ENCODE measurements around the gene KRT77.
"Not testable (repeated sequence)": the region's sequence is repeated elsewhere in the genome, so short reads cannot be mapped to it uniquely, and the experiment has no call there.

KRT77 gene

DNA sequence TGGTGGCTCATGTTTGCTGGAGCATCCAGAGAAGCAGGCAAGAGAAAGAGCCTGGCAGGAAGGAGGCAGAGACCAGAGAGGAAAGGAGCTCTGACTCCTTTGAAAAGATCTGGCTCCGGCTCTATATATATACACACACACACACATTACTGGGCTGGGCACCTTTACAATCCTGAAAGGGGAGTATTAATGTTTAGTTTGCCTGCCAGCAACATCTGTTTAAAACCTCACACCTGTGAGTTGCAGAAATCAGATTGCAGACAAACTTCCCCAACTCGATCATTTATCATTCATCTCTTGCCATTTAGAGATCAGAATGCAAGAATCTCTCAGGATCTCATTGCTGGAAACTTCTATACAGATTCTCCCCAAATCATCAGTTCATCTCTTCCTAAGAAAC lies at the start of gene KRT77:
KRT77 (minus strand) TSS at position 101 of the 400 bp plus-strand sequence; CDS start at position 11, 90 bp downstream.
- DNase-seq, result no peak

DNA sequence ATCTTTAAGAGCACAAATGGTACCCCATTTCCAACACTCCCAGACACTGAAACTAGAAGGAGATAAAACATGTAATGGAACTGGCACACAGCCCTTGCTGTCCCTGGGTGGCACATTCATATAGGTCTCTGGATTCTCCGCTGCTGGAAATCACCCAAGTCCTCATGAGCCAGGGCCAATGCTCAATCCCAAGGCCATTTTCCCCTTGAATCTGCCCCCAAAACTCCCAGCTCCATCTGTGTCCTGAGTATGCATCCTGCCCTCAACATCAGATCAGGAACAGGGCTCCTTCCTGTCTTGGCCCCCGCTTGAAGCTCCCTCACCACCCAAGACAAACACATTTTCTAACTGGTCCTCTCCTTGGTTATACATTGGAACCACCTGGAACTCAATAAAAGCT lies 49.2 kb upstream of the KRT77 start:
- DNase-seq, result no peak

- DNase-seq, result no peak
These were observed 48.5 kb upstream of the KRT77 start for GRCh38 chr12:52751795-52752194.

DNA sequence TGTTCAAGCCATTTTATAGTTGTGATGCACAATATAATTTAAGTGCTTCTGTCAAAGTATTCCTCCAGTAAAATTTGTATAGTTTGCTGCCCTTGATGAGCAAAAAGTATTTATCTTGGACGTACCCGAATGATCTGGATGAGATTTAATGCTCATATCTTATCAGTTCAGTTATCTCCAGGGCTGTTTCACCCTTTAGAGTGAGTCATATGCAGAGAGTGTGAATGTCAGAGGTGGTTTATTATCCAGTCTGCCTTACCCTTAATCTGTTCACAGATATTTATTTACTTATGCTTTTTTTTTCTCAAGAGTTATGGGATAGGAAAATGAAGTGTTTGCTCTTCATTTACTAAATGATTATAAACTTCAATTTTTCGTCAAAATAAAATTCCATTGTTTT lies 47.2 kb upstream of the KRT77 start:
- not testable (repeated sequence) for DNase-seq

DNA sequence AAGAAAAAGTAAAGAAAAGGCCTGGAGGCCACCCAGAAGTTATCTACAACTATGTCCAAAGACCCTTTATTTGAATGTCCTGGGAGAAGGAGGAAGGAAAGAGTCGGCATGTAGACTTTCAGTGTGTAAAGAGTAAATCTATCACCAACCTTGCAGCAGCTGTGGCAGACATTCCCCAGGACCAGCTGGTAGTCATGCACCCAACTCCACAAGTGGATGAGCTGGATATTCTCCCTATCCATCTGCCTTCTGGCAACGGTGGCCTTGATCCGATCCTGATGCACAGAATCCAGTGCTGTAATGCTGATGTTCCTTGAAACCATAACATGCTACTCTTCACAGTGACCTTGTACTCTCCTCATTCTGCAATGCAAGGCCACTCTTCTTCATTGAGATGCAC lies 46.5 kb upstream of the KRT77 start:
- DNase-seq, result no peak

- DNase-seq, result no peak
These were observed 45.3 kb upstream of the KRT77 start for GRCh38 chr12:52748578-52748977.

DNA sequence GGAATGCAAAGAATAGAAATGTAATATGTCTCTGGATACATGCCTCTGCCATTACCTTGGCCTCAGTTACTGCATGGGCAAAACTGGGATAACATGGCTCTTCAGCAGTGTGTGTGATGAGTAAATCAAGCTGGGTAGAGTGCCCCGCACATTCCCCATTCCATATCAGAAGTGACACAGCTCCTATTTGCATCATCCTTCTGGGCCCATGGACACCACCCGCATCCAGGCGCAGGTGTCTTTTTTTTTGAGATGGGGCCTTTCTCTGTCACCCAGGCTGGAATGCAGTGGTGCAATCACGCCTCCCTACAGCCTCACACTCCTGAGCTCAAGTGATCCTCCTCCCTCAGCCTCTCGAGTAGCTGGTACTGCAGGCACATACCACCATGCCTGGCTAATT lies 42.2 kb upstream of the KRT77 start:
- no peak for DNase-seq

- no peak for DNase-seq
These were observed 41.3 kb upstream of the KRT77 start for GRCh38 chr12:52744493-52745156.

DNA sequence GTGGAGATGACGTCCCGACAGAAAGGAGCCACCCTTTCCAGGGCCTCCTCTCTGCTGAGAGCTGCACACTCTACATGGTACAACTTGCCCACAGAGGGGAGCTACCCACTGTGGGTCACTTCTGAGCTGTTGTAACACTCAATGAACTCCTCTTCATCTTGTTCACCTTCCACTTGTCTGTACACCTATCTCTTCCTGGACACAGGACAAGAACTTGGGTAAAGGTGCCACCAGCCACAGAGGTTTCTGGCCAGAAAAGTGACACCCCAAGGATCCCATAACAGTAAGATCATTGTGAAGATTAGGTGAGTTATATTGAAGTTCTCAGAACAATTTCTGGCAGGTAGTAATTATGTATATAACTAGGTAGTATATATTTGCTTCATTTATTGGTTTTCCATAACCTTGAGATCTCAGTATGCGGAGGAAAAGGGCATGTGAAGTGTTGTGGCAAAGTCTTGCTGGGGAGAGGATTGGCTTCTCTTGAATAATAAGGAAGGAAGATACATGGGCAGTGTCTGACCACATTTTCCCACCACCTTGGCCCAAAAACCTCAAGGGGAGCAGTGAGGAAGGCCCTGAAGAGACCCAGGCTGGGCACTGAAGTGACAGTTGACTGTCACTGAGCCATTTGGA lies 39.6 kb upstream of the KRT77 start:
- no peak for DNase-seq

DNA sequence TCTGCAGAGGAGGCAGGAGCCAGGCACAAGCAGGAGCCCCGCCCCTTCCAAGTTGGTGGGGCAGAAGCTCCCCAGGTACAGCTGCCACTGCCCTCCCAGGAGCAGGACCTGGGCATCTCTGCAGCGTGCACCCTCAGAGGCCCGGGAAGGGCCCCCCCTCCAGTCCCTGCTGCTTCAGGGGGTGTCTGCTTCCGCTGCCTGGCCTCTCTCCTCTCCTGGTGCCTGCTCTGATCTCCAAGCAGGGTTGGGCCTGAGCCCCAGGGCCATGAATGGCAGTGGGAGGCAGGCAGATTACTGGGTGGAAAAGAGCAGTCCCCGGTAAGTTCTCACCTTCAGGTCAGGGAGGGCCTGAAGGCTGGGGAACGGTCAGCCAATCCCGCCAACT lies 38.9 kb upstream of the KRT77 start:
- no peak for DNase-seq

DNA sequence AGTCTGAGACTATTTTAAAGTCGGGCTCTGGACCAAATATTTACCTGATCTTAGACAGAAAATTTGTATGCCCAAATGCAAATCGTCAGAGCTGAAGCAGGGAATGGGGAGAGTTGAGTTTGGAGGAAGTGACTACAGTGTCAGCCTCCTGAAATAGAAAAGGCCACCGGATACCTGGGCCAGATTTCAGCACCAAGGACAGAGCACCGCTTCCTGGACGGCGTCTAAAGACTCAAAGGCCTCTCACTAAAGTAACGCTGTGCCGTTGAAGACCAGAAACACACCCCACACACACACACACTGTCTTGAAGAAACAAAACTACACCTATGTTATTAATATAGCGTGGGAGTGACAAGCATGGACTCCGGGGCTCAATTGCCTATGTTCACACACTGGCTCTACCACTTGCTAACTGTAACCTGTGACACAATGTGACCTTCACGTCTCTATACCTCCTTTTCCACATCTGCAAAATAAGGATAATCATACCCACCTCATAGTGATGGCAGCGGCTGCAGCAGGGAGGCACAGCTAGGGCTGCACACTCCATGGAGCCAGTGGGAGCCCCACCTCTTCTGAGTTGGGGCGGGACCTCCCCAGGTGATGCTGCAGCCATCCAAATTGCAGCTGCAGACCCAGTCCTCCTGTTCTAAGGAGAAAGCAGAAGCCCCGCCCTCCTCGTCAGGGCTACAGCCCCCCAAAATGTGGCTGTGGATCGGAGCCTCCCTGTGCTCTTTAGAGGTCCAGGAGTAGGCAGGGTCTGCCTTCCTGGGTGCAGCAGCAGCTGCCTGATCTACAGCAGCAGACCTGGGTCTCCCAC lies 38.3 kb upstream of the KRT77 start:
- DNase-seq, result no peak

- no peak for DNase-seq
These were observed 37.3 kb upstream of the KRT77 start for GRCh38 chr12:52740584-52740983.

DNA sequence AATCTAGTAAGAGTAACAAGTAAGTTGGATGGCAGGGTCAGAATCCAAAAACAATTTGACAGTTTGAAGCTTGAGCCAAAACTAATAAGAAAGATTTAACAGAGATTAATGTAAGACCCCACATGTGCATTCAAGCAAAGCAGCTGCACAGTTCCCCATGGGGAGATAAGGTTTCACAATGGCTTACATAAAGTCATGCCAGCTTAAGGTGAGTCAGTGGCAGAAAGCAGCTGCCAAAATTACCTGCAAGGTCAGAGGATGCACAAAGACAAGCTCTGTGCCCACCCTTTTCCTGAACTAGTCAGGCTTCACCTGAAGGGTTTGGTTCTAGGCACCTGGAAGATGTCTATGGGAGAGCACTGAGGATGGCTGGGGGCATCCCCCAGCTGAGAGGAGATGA lies 36.6 kb upstream of the KRT77 start:
- DNase-seq, result no peak

DNA sequence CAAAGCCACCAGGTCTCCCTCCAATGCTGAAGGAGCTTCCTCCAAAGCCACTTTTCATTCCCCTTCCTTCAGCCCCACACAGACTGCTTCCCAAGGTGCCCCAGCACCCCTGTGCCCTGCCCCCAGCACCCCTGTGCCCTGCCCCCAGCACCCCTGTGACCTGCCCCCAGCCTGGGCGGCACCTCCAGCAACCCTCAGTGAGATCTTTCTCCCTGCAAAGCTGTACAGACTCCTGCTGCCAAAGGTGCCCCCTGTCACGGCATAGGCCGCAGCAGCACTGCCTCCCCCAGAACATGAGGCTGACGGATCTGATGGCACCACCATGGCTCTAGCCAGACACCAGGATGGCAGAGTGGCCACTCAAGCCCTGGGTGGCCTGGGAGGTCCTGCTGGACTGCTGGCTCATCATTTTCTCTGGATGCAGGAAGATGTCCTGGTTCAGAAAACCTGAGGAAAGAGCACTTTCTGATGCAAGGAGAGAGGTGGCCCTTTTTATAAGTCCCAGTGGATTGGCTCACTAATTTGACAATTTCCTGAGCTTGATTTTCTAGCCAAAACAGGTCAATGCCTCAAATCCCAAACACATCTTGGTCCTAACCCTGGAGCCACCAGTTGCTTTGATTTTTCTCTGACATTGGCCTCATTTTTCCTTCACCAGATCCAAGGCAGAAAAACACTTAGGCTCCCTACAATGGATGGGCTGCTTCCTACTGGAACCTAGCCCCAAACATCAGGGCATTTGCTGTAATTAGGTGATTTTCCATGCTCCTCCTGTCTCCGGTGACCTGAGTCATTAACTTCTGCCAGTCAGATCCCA lies 32.7 kb upstream of the KRT77 start:
- DNase-seq, result no peak

- no peak for DNase-seq
These were observed 31.8 kb upstream of the KRT77 start for GRCh38 chr12:52735106-52735505.

GRCh38 chr12:52730793-52731192 lies 27.5 kb upstream of the KRT77 start:
- DNase-seq, result no peak

DNA sequence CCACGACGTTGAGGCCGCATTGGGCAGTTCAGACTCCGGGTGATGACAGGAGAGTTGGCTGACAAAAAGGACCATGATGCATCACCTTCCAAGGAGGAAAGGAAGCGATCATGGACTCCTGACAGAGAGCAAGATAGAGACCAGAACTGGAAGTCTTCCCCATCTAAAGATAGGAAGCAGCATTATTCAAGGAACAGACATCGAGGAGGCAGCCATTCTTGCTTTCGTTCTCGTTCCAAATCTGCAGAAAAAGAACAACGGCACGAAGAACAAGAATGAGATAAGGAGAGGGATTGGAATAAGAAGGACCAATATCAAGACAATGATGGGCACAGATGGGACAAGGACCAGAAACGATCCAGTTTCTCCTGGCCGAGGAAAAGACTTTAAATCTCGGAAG lies 27.1 kb upstream of the KRT77 start:
- no peak for DNase-seq

DNA sequence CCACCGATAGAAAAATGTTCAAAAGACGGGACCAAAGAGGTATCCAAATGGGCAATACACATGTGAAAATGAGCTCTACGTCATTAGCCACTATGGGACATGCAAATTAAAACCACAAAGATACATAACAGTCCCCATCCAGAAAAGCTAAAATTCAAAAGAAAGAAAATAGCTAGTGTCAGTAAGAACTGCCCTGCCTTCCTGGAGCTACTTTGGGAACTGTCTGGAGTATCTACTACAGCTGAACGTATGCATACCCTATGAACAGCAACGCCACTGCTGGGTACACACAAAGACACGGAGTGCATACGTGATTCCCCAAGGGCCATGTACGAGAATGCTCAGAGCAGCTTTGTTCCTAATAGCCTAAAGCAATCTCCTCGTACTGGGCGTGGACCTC lies 25.8 kb upstream of the KRT77 start:
- no peak for DNase-seq

DNA sequence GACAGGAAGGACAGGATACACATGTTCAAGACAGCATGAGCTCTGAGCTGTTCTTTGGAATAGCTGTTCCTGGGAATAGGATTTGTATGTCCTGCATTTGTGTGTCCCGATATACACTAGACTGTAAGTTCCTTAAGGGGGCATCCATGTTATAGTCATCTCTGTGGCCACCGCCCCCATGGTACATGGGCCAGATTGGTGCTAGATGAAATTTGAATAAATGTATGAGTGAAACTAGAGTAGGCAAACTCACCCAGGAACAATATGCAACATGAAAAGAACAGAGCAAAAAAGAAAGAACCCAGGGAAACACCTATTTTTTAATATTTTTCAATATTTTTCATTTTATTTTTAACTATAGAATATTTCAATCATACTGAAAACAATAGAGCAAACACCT lies 25.1 kb upstream of the KRT77 start:
- DNase-seq, result no peak

DNA sequence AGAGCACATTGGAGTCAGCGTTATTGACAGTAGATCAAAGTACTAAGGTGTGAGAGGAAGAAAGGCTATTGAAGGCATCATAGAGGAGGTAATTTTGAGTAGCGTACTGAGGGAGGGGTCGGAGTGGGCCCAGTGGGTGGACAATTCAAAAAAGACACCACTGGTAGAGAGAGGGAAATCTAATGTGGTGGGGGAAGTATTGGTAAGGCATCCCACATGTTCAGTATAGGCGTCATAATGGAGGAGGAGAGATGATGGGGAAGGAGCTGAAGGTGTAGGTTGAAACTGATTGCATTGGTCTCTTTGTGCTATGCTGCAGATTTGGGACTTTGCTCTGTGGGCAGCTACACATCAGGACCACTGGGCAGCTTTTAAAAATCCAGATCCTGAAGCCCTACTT lies 23.7 kb upstream of the KRT77 start:
- no peak for DNase-seq

DNA sequence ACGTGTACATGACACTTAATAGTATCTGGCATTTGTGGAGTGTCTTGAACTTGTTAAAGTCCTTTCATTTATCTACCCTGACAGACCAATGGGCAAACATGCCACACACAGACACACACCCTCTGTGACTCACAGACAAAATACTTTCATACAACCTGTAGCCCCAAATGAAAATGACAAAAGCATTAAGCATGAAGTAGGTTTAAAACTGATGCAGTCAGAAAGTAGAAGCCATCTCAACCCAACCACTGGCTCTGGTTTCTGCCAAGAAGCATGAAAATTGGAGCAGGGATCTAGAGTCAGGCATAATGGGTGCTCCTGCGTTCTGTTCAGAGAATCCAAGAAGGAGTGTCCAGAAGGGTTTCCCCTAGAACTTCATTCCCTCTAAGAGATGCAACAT lies 23.1 kb upstream of the KRT77 start:
- DNase-seq, result no peak

DNA sequence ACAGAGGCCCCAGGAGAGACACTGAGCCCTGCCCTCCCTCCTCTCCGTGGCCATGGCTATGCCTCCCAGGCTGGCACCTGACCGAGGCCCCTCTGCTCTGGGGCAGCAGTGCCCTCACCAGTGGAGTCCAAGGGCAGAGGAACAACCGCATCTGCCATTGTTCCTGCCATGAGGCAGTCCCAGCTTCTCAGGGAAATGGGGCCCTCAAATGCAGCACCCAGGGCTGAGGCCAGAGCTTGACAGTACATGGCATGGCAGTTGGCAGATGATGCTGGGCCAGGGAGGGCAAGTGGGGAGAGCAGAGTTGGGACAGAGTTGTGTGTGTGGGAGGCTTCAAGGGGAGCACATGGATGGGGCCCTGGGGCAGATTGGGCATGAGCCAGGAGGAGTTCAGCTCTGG lies 21.1 kb upstream of the KRT77 start:
- no peak for DNase-seq

DNA sequence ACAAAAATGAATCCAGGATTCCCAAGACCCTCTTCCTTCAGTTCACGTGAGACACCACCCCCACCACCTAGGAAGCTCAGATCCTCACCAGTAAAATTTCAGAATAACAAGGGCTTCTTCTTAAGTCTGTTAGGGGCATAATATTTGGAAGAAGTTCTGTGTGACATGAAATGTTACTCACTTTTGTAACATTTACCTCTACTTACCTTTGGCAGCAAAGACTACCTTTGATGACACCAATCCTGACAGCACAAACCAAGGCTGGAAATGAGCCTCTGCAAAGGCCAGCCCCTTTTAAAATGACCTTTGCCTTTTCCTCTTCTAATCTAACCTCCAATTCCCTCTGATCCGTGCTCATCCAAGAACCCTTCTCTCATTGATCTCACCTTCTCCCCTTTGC lies 19.4 kb upstream of the KRT77 start:
- no peak for DNase-seq

All from NCI-H526 treated with DMSO at 0.1 percent for 48 hours (cell line).